ENCODE measurements around the gene MORF4L1.

DNA sequence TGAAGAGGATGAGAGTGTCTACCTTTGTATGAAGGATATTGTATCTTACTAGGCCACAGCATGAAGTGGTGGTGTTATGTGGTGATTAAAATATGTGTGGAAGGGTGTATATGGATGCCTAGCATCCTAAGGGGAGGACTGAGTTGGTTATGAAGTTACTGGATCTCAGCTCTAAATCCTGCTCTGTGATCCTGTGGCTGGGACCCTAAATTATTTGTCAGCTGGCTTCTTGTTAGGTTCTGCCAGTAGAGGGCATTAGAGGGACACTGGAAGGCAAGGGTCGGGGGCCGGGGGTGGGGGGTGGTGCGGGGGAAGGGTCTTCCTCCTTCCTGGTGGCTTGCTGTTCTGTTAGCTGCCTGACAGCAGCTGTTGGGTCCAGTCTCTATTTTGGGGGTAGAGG, 34.9 kb downstream of the MORF4L1 start:
- TF ChIP-seq EZH2 (IDR thresholded peaks at IDR 0.05; ENCODE audit: insufficient read depth, low read length) (no peak), CTCF (IDR thresholded peaks at IDR 0.05; ENCODE audit: insufficient read depth, low read depth, low read length) (peak; percentile 4)
